ENCODE data around the gene SPAG17. TPM values are rescaled to one million over a fixed set of nuclear protein-coding genes. Genes with fewer than 3 reads are reported as not detected.

The SPAG17 gene
- total RNA-seq, 2 donors from 2014 or later, result 9.0 TPM; not detected in 1

DNA sequence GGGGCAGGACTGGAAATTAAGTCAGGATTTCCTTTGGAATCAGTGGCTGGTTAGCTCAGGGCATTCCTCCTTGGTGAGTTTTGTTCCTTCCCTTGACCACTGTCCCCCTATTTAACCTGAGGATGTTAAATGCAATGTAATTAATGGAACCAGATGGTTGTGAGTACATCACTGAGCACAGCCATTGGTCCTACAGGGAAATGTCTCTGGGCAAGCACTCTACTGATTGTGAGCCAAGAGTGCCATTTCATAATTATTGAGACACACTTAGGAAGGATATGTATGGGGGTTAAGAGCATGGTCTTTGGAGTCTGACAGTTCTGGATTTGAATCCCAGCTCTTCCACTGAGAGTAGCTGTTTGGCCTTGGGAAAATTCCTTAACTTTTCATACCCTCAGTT is 74.4 kb downstream of the SPAG17 start:
- H3K27me3 ChIP-seq (replicated peaks; ENCODE audit: insufficient read depth), result no peaks in the 10 kb centered on the region
- no peak overlapping the region for H3K27ac ChIP-seq
- H3K9me3 ChIP-seq, result no peaks in the 10 kb centered on the region
- intact Hi-C loops (cut with DNase I), result no loop called here
- TF ChIP-seq POLR2A (IDR thresholded peaks at IDR 0.05), result no peak
- TF ChIP-seq, protein P1, sequence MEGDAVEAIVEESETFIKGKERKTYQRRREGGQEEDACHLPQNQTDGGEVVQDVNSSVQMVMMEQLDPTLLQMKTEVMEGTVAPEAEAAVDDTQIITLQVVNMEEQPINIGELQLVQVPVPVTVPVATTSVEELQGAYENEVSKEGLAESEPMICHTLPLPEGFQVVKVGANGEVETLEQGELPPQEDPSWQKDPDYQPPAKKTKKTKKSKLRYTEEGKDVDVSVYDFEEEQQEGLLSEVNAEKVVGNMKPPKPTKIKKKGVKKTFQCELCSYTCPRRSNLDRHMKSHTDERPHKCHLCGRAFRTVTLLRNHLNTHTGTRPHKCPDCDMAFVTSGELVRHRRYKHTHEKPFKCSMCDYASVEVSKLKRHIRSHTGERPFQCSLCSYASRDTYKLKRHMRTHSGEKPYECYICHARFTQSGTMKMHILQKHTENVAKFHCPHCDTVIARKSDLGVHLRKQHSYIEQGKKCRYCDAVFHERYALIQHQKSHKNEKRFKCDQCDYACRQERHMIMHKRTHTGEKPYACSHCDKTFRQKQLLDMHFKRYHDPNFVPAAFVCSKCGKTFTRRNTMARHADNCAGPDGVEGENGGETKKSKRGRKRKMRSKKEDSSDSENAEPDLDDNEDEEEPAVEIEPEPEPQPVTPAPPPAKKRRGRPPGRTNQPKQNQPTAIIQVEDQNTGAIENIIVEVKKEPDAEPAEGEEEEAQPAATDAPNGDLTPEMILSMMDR (IDR thresholded peaks at IDR 0.05), result no peak
- no peak for TF ChIP-seq POLR2AphosphoS5 (IDR thresholded peaks at IDR 0.05)
- H3K4me1 ChIP-seq (replicated peaks), result no peaks in the 10 kb centered on the region
- H3K4me3 ChIP-seq, result no peak overlapping the region
- no peak for DNase-seq (ENCODE audit: low spot score)
- no peaks in the 10 kb centered on the region for H3K36me3 ChIP-seq

DNA sequence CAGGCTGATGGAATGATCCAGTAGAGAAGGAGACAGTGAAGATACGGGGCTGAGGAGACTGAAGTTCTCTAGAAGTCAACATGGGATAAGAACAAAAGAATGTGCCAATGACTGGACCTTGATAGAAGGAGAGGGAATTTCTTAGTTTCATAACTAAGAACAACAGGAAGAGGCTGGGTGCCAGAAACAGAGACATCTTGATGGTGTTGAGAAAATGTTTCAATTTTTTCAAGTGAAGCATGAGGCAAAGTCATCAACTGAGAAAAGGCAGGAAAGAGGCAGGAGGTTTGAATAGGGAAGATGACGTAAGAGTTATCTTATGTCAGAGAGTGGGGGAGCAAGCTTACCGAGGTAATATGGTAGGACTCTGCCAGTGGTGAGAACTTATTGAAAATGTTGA is 80.1 kb downstream of the SPAG17 start:
- DNase-seq (ENCODE audit: low spot score), result no peak
- TF ChIP-seq, protein P1 (IDR thresholded peaks at IDR 0.05), result no peak
- TF ChIP-seq POLR2AphosphoS5 (IDR thresholded peaks at IDR 0.05) (no peak), POLR2A (IDR thresholded peaks at IDR 0.05) (no peak)
- Histone ChIP-seq H3K4me3 (no peak overlapping the region), H3K4me1 (replicated peaks) (no peaks in the 10 kb centered on the region), H3K9me3 (no peaks in the 10 kb centered on the region), H3K27ac (no peak overlapping the region), H3K27me3 (replicated peaks; ENCODE audit: insufficient read depth) (no peaks in the 10 kb centered on the region), H3K36me3 (no peaks in the 10 kb centered on the region)
- intact Hi-C loops (cut with DNase I), result no loop called here
- WGBS, result 92% methylated on average over 3 of the region's 3 CpGs

DNA sequence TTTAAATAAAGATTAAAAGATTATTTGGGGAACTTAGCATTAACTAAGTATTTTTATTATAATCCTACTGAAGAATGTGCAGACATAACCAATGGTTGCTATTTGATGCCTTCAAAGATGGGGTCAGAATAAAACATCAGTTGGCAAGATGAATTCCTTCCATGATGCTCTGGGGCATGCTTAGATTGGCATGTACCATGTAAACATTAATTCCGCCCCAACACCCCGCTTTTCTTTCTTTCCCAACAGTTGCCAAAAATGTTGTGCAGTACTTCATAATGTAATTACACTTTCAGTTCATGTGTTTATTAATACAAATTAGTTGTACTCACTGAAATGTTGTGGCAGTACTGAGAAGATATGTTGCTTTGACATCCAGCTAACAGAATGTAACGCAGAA is 82.6 kb downstream of the SPAG17 start:
- H3K27ac ChIP-seq, result no peak overlapping the region
- no peaks in the 10 kb centered on the region for H3K9me3 ChIP-seq
- H3K27me3 ChIP-seq (replicated peaks; ENCODE audit: insufficient read depth), result no peaks in the 10 kb centered on the region
- DNase-seq (ENCODE audit: low spot score), result no peak
- 87% methylated on average over 3 of the region's 3 CpGs for WGBS
- intact Hi-C loops (cut with DNase I), result no loop called here
- H3K36me3 ChIP-seq, result no peaks in the 10 kb centered on the region
- no peaks in the 10 kb centered on the region for H3K4me1 ChIP-seq (replicated peaks)
- no peak overlapping the region for H3K4me3 ChIP-seq
- TF ChIP-seq POLR2AphosphoS5 (IDR thresholded peaks at IDR 0.05) (no peak), POLR2A (IDR thresholded peaks at IDR 0.05) (no peak)
- TF ChIP-seq, protein P1 (IDR thresholded peaks at IDR 0.05), result no peak

DNA sequence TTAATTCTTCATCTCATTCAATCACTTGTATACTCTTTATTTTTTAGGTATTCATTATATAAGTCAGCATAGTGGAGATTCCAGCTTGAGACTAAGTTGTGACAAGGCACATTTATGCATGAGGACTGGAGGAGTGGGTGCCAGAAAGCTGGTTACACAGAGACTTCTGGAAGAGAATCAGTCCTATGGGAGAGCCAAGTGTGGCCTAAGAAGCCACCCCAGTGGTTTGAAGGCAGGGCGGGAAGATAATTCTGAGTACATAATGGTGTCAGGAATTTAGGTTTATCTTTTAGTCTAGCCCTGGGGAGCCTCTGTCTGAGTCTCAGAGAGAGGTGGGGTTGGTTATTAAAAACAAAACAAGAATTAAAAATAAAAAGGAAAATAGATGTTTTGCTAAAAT is 83.0 kb downstream of the SPAG17 start:
- Histone ChIP-seq H3K4me1 (replicated peaks) (no peaks in the 10 kb centered on the region), H3K4me3 (no peak overlapping the region), H3K27me3 (replicated peaks; ENCODE audit: insufficient read depth) (no peaks in the 10 kb centered on the region), H3K9me3 (no peaks in the 10 kb centered on the region), H3K36me3 (no peaks in the 10 kb centered on the region), H3K27ac (no peak overlapping the region)
- no peak for DNase-seq (ENCODE audit: low spot score)
- 75% methylated on average over 1 of the region's 1 CpG for WGBS
- intact Hi-C loops (cut with DNase I), result no loop called here
- no peak for TF ChIP-seq POLR2A (IDR thresholded peaks at IDR 0.05)
- TF ChIP-seq, protein P1 (IDR thresholded peaks at IDR 0.05), result no peak
- TF ChIP-seq POLR2AphosphoS5 (IDR thresholded peaks at IDR 0.05), result no peak

DNA sequence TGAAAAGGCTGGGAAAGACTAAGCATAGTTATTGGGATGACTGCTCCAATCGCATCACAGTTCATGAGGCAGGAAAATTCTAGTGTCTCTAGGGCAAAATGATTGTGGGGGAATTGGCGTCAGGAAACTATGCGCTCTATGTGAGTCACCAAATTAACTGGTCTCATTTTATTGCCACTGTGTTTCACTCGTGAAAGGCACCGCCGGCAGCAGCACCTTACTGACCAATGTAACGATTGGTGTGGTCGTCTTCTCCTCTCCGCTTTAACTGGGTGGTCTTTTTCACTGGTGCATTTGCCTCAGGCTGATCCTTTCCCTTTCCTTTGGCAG is 83.5 kb downstream of the SPAG17 start:
- H3K27ac ChIP-seq, result no peak overlapping the region
- no peak for DNase-seq (ENCODE audit: low spot score)
- intact Hi-C loops (cut with DNase I), result no loop called here

More for the DNA sequence above, 83.5 kb downstream of the SPAG17 start:
- 39% methylated on average over 9 of the region's 9 CpGs for WGBS
- no peaks in the 10 kb centered on the region for H3K36me3 ChIP-seq
- no peak overlapping the region for H3K4me3 ChIP-seq
- H3K27me3 ChIP-seq (replicated peaks; ENCODE audit: insufficient read depth), result no peaks in the 10 kb centered on the region
- H3K4me1 ChIP-seq (replicated peaks), result no peaks in the 10 kb centered on the region
- TF ChIP-seq, protein P1 (IDR thresholded peaks at IDR 0.05), result no peak
- no peak for TF ChIP-seq POLR2A (IDR thresholded peaks at IDR 0.05)
- TF ChIP-seq POLR2AphosphoS5 (IDR thresholded peaks at IDR 0.05), result no peak
- H3K9me3 ChIP-seq, result no peaks in the 10 kb centered on the region
